ACHN (cell line): ENCODE data around the gene ZNF275.

ENCODE experiments used
- DNase-seq: peaks from one replicate; pipeline ENCODE4 v3.0.0-alpha.2; 2015
- in situ Hi-C: cut with HindIII; loops from 2 replicates; pipeline ENCODE4 v1.10.0; 2017; ENCODE audit warnings: low sequenced_read_pairs, low pct_ligation_motif_present, low pct_unique_long_range_greater_than_20kb

Gene ZNF275

GRCh38 chrX:153347530-153347929, 13.6 kb downstream of the ZNF275 start:
- in situ Hi-C loops: no loop called here
- no peak for DNase-seq

- DNase-seq: no peak
- in situ Hi-C loops: no loop called here
These were observed 14.5 kb downstream of the ZNF275 start for GRCh38 chrX:153348421-153348820.

- in situ Hi-C loops: no loop called here
These were observed 16.0 kb downstream of the ZNF275 start for GRCh38 chrX:153349952-153350351.

GRCh38 chrX:153351981-153352380, 18.0 kb downstream of the ZNF275 start:
- in situ Hi-C loops: no loop called here
- DNase-seq: no peak

More at GRCh38 chrX:153349952-153350351, 16.0 kb downstream of the ZNF275 start:
- DNase-seq: no peak

GRCh38 chrX:153352858-153353257, 18.9 kb downstream of the ZNF275 start:
- no peak for DNase-seq
- in situ Hi-C loops: no loop called here

GRCh38 chrX:153353416-153353815, 19.5 kb downstream of the ZNF275 start:
- in situ Hi-C loops: no loop called here
- no peak for DNase-seq

GRCh38 chrX:153357877-153358276, 23.9 kb downstream of the ZNF275 start:
- in situ Hi-C loops: no loop called here

GRCh38 chrX:153361781-153362397, 27.9 kb downstream of the ZNF275 start:
- no peak for DNase-seq
- in situ Hi-C loops: no loop called here

More at GRCh38 chrX:153357877-153358276, 23.9 kb downstream of the ZNF275 start:
- DNase-seq: no peak

GRCh38 chrX:153365670-153366069, 31.7 kb downstream of the ZNF275 start:
- in situ Hi-C loops: no loop called here
- DNase-seq: no peak

GRCh38 chrX:153366119-153366518, 32.2 kb downstream of the ZNF275 start:
- no peak for DNase-seq
- in situ Hi-C loops: no loop called here

- in situ Hi-C loops: no loop called here
- DNase-seq: no peak
These were observed 33.1 kb downstream of the ZNF275 start for GRCh38 chrX:153366878-153367538.

GRCh38 chrX:153370293-153371055, 36.5 kb downstream of the ZNF275 start:
- in situ Hi-C loops: no loop called here

GRCh38 chrX:153371256-153371655, 37.3 kb downstream of the ZNF275 start:
- in situ Hi-C loops: no loop called here
- no peak for DNase-seq

More at GRCh38 chrX:153370293-153371055, 36.5 kb downstream of the ZNF275 start:
- no peak for DNase-seq

GRCh38 chrX:153372949-153373348, 39.0 kb downstream of the ZNF275 start:
- in situ Hi-C loops: no loop called here
- DNase-seq: no peak

GRCh38 chrX:153374426-153374825, 40.5 kb downstream of the ZNF275 start:
- no peak for DNase-seq
- in situ Hi-C loops: no loop called here

GRCh38 chrX:153375571-153375970, 41.6 kb downstream of the ZNF275 start:
- in situ Hi-C loops: no loop called here
- no peak for DNase-seq

GRCh38 chrX:153377727-153378126, 43.8 kb downstream of the ZNF275 start:
- no peak for DNase-seq
- in situ Hi-C loops: no loop called here

GRCh38 chrX:153378607-153379006, 44.7 kb downstream of the ZNF275 start:
- in situ Hi-C loops: no loop called here

GRCh38 chrX:153379508-153379907, 45.6 kb downstream of the ZNF275 start:
- in situ Hi-C loops: no loop called here
- DNase-seq: no peak

More at GRCh38 chrX:153378607-153379006, 44.7 kb downstream of the ZNF275 start:
- no peak for DNase-seq
